Left lung (tissue), 10 donors: ENCODE results near the gene RGL1. TPM values are rescaled to one million over a fixed set of nuclear protein-coding genes. Genes with fewer than 3 reads are reported as not detected.
A peak's percentile ranks its signal among the peaks of the same experiment; 100 is the strongest.

Experiments
- ATAC-seq: fragments of 200-7000 bp; cut with Tn5 transposase; one replicate; pipeline ENCODE4 v1.9.1; 2020; ENCODE audit warnings: moderate library complexity
- DNase-seq, 4 donors: peaks; one replicate each; pipeline ENCODE4 v3.0.0-alpha.2; 2013 to 2020
- H3K27ac ChIP-seq, 2 donors: fragments of 200-600 bp; sonication (generic) in 1 of 2; one replicate each; pipeline versions ENCODE4 v1.5.0 to v1.8.0; 2020 to 2021
- H3K27me3 ChIP-seq, 2 donors: fragments of 200-600 bp; sonication (generic) in 1 of 2; one replicate each; pipeline versions ENCODE4 v1.5.0 to v1.8.0; 2020 to 2021
- H3K36me3 ChIP-seq, 2 donors: fragments of 200-600 bp; sonication (generic) in 1 of 2; one replicate each; pipeline versions ENCODE4 v1.5.0 to v1.8.0; 2020 to 2021
- H3K4me1 ChIP-seq, 2 donors: fragments of 200-600 bp; one replicate each; pipeline ENCODE4 v1.8.0; 2021
- H3K4me3 ChIP-seq, 2 donors: fragments of 200-600 bp; sonication (generic) in 1 of 2; one replicate each; pipeline versions ENCODE4 v1.5.0 to v1.8.0; 2020 to 2021; ENCODE audit warnings: mild to moderate bottlenecking in 1 of 2
- H3K9me3 ChIP-seq, 2 donors: fragments of 200-600 bp; sonication (generic) in 1 of 2; one replicate each; pipeline versions ENCODE4 v1.5.0 to v1.8.0; 2020 to 2021
- CTCF ChIP-seq, 2 donors: fragments of 200-600 bp; sonication (generic) in 1 of 2; IDR thresholded peaks; one replicate each; pipeline versions ENCODE4 v1.5.0 to v1.8.0; 2021; ENCODE audit warnings: antibody characterized with exemption in 2 of 2
- intact Hi-C, 2 donors: fragments of 100-400 bp; cut with DNase I; formaldehyde crosslinking; loops; one replicate each; pipeline versions ENCODE4 v1.11.2 to v1.14.2; 2022
- polyA plus RNA-seq, 6 donors: library from polyadenylated mRNA; unstranded; fragments of 120-200 nt; gene quantifications; one replicate each; pipeline ENCODE4 v1.2.1, GENCODE V29; 2013; ENCODE audit not compliant: insufficient read length in 6 of 6
- total RNA-seq, 2 donors: library from RNA; stranded (reverse); fragmentation: NEBNext Ultra II Directional; extraction: Animal tissue kit (Norgen Biotek cat#: 25700); gene quantifications; one replicate each; pipeline ENCODE4 v1.2.1, GENCODE V29; 2021
- donor health status: DM: no; HTN: yes; CAD: no.
- donor health status: DM: no; HTN: no; CAD: no.

Gene RGL1
- total and polyA plus RNA-seq, 8 donors, result 33.7 to 52.6 (median 40.9) TPM

GRCh38 chr1:183898001-183898396 is 93.1 kb downstream of the RGL1 start:
- no peaks in the 10 kb centered on the region for H3K27me3 ChIP-seq
- no peak for TF ChIP-seq CTCF (IDR thresholded peaks at IDR 0.05)
- no peak overlapping the region for H3K4me3 ChIP-seq
- ATAC-seq, result no peak
- DNase-seq, result no peak
- intact Hi-C loops, result no loop called here
- peaks cover 0 to 72% of the 10 kb centered on the region in 2 donors for H3K36me3 ChIP-seq
- H3K4me1 ChIP-seq, result peaks cover 0 to 48% of the 10 kb centered on the region in 2 donors
- peak overlapping the region in 1 of 2 donors; percentile 75 for H3K27ac ChIP-seq
- H3K9me3 ChIP-seq, result no peaks in the 10 kb centered on the region

DNA sequence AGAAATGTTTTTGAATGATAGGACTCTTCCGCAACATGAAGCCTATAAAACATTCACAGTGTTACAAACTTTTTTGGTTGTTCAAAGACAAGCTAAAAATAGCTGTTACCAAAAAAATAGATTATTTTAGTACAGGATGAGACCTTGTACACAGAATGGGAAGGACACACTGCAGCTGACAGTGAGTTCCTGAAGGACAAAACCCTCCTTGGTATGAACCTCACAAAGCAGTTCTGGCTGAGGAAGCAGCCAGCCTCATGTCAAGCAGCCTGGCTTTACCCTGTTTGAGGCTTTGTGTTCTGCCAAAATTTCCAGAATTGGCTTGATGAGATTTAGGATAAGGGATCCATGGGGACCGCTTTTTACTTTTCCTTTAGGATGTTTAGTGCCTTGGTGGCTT is 93.7 kb downstream of the RGL1 start:
- Histone ChIP-seq H3K27me3 (no peaks in the 10 kb centered on the region), H3K36me3 (peaks cover 0 to 71% of the 10 kb centered on the region in 2 donors), H3K9me3 (no peaks in the 10 kb centered on the region), H3K4me3 (no peak overlapping the region), H3K4me1 (peaks cover 0 to 44% of the 10 kb centered on the region in 2 donors), H3K27ac (peak overlapping the region in 1 of 2 donors; percentile 75)
- ATAC-seq (no peak), DNase-seq (no peak)
- TF ChIP-seq CTCF (IDR thresholded peaks at IDR 0.05), result no peak
- intact Hi-C loops, result no loop called here

DNA sequence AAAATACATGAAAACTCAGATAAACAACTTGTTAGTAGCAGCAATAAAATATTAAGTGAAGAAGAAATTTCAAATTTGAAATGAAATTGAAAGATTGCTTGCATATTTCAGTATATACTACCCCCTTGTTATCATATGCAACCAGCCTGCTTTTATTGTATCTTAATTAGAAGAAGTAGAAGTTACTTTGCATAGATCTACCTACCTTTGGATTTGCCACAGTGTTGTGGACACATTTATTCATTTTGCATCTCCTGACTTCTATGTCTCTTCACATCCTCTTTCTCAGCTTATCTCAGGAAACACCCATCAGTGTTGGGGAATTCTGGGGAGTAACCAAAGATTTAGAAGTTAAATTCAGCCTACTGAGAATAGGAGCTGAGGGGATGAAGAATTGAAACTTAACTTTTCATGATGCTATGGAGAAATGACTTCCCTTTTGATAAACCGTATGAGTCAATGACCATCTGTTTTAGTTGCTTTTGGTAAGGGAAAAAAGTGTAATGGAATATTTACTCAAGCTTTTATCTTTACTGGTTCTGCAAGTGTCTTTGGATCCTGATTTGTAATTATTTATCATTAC is 96.9 kb downstream of the RGL1 start:
- peaks cover 0 to 73% of the 10 kb centered on the region in 2 donors for H3K36me3 ChIP-seq
- no peak for TF ChIP-seq CTCF (IDR thresholded peaks at IDR 0.05)

GRCh38 chr1:183903101-183903500 is 98.2 kb downstream of the RGL1 start:
- Histone ChIP-seq H3K9me3 (no peaks in the 10 kb centered on the region), H3K4me1 (peaks cover 0 to 29% of the 10 kb centered on the region in 2 donors), H3K36me3 (peaks cover 0 to 78% of the 10 kb centered on the region in 2 donors), H3K27me3 (no peaks in the 10 kb centered on the region), H3K4me3 (no peak overlapping the region), H3K27ac (no peak overlapping the region)
- TF ChIP-seq CTCF (IDR thresholded peaks at IDR 0.05), result no peak
- intact Hi-C loops, result no loop called here
- DNase-seq (no peak), ATAC-seq (no peak)

More for the DNA sequence above, 96.9 kb downstream of the RGL1 start:
- Histone ChIP-seq H3K4me3 (no peak overlapping the region), H3K27me3 (no peaks in the 10 kb centered on the region), H3K9me3 (no peaks in the 10 kb centered on the region), H3K4me1 (peaks cover 0 to 41% of the 10 kb centered on the region in 2 donors), H3K27ac (peak overlapping the region in 1 of 2 donors; percentile 55)
- no peak for ATAC-seq
- no peak for DNase-seq
- intact Hi-C loops, result no loop called here

DNA sequence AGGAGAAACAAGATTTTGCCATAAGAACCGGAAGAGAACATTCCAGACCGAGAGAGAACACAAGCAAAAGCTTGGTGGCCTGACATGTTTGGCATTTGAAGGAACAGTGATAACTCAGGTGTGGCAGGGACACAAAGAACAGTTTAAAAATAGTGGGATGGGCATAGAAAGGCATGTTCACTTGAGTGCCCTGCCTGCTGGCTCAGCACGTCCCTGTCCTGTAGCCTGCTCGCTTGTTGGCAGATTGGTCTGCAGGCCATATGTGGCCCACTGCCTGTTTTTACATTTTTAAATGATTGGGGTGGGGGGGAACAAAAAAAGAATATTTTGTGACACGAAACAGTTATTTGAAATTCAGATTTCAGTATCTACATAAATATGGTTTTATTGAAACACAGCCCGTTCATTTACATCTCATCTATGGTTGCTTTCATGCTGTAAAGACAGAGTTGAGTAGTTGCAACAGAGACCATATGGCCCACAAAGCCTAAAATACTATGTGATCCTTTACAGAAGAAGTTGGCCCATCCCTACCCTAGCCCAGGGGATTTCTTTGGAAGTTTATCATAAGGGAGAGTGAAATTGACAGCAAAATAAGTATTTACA is 100.7 kb downstream of the RGL1 start:
- Histone ChIP-seq H3K27ac (no peak overlapping the region), H3K27me3 (no peaks in the 10 kb centered on the region), H3K4me3 (no peak overlapping the region), H3K36me3 (peaks cover 0 to 79% of the 10 kb centered on the region in 2 donors), H3K9me3 (no peaks in the 10 kb centered on the region), H3K4me1 (peaks cover 0 to 17% of the 10 kb centered on the region in 2 donors)
- intact Hi-C loops, result no loop called here
- DNase-seq (no peak), ATAC-seq (no peak)
- TF ChIP-seq CTCF (IDR thresholded peaks at IDR 0.05), result no peak
